PC-3 (cell line): ENCODE measurements around the gene FPR2. TPM values are rescaled to one million over a fixed set of nuclear protein-coding genes. Genes with fewer than 3 reads are reported as not detected.

Experiments used
- ATAC-seq: fragments of 200-7000 bp; cut with Tn5 transposase; 2 replicates; pipeline ENCODE4 v1.9.1; 2020; ENCODE audit warnings: mild to moderate bottlenecking, moderate library complexity
- BruUV-seq: library from RNA; stranded (reverse); fragments of 400-500 nt; replicated peaks from 2 replicates; lab custom pipeline; 2021; lab: Mats Ljungman, UMichigan
- CTCF ChIA-PET: fragments of 300-600 bp; sonication (Branson Sonifier 250); formaldehyde crosslinking; loops from one replicate; lab custom pipeline; 2022; ENCODE audit warnings: antibody characterized with exemption; lab: Charles Lee
- POLR2A ChIA-PET: fragments of 300-600 bp; sonication (Branson Sonifier 250); formaldehyde crosslinking; loops from one replicate; lab custom pipeline; 2022; ENCODE audit warnings: antibody characterized with exemption; ENCODE audit not compliant: unreplicated experiment; lab: Charles Lee
- DNase-seq: peaks from one replicate; pipeline ENCODE4 v3.0.0-alpha.2; 2015
- H2AFZ ChIP-seq: fragments of 300-600 bp; sonication (generic); 2 replicates; pipeline ENCODE4 v1.6.0; 2016; ENCODE audit warnings: antibody characterized with exemption, low read length
- H3F3A ChIP-seq: fragments of 300-600 bp; sonication (generic); one replicate; pipeline ENCODE4 v1.6.0; 2017; ENCODE audit warnings: antibody characterized with exemption, low read length, control low read depth, mild to moderate bottlenecking; ENCODE audit not compliant: unreplicated experiment
- H3K27ac ChIP-seq: fragments of 300-600 bp; sonication (generic); 2 replicates; pipeline ENCODE4 v1.5.1; 2016; ENCODE audit warnings: mild to moderate bottlenecking, low read length
- H3K27me3 ChIP-seq: fragments of 300-600 bp; sonication (generic); 2 replicates; pipeline ENCODE4 v1.6.1; 2016; ENCODE audit warnings: low read length, mixed read lengths
- H3K36me3 ChIP-seq: fragments of 300-600 bp; sonication (generic); 2 replicates; pipeline ENCODE4 v1.6.1; 2016; ENCODE audit warnings: low read depth, mixed run types, low read length, mixed read lengths
- H3K4me1 ChIP-seq: fragments of 300-600 bp; sonication (generic); 2 replicates; pipeline ENCODE4 v1.5.1; 2016; ENCODE audit warnings: low read length; ENCODE audit not compliant: insufficient read depth
- H3K4me2 ChIP-seq: fragments of 300-600 bp; sonication (generic); 2 replicates; pipeline ENCODE4 v1.6.0; 2016; ENCODE audit warnings: low read length
- H3K4me3 ChIP-seq: fragments of 300-600 bp; sonication (generic); 2 replicates; pipeline ENCODE4 v1.5.1; 2016; ENCODE audit warnings: mild to moderate bottlenecking, low read length, mixed read lengths
- H3K79me2 ChIP-seq: fragments of 300-600 bp; sonication (generic); 2 replicates; pipeline ENCODE4 v1.6.1; 2017; ENCODE audit warnings: low read length, mixed read lengths
- H3K9ac ChIP-seq: fragments of 300-600 bp; sonication (generic); 2 replicates; pipeline ENCODE4 v1.6.0; 2016; ENCODE audit warnings: mild to moderate bottlenecking, low read length
- H3K9me2 ChIP-seq: fragments of 300-600 bp; sonication (generic); replicated peaks from 2 replicates; pipeline ENCODE4 v1.6.1; 2016; ENCODE audit warnings: mixed run types, low read length, mixed read lengths
- H3K9me3 ChIP-seq: fragments of 300-600 bp; sonication (generic); 2 replicates; pipeline ENCODE4 v1.6.1; 2016; ENCODE audit warnings: low read length, mixed read lengths
- H4K20me1 ChIP-seq: fragments of 300-600 bp; sonication (generic); 2 replicates; pipeline ENCODE4 v1.6.1; 2016; ENCODE audit warnings: low read length, mixed read lengths
- EZH2 ChIP-seq: fragments of 300-600 bp; sonication (generic); IDR thresholded peaks from one replicate; pipeline ENCODE4 v1.6.1; 2017; ENCODE audit warnings: antibody characterized with exemption, mild to moderate bottlenecking, low read length; ENCODE audit not compliant: unreplicated experiment
- EZH2phosphoT487 ChIP-seq: fragments of 300-600 bp; sonication (generic); IDR thresholded peaks from 2 replicates; pipeline ENCODE4 v1.6.1; 2018; ENCODE audit warnings: mild to moderate bottlenecking, antibody characterized with exemption, low read length, borderline replicate concordance
- intact Hi-C: fragments of 100-400 bp; cut with micrococcal nuclease; formaldehyde crosslinking; loops from 2 replicates; pipeline ENCODE4 v1.9.0; 2023
- total RNA-seq: library from RNA; depleted of rRNA; stranded (reverse); fragments of >200 nt; gene quantifications from 2 replicates; pipeline ENCODE4 v1.2.3, GENCODE V29; 2014
- TF ChIP-seq, protein P1 (sequence below): fragments of 300-600 bp; sonication (generic); conservative IDR thresholded peaks from 2 replicates; pipeline ENCODE4 v1.5.1; 2017; ENCODE audit warnings: antibody characterized with exemption, low read depth, mild to moderate bottlenecking, low read length

The FPR2 gene
- total RNA-seq, 1 experiment from 2014 or later, result not detected

- no peaks in the 10 kb centered on the region for H3F3A ChIP-seq
- ChIA-PET CTCF (no interaction called here), POLR2A (no interaction called here)
- H3K9me2 ChIP-seq, result no peaks in the 10 kb centered on the region
- DNase-seq (no peak), ATAC-seq (no peak)
- BruUV-seq, result no TSS peak
- no peak overlapping the region for H3K27ac ChIP-seq
- TF ChIP-seq, protein P1, sequence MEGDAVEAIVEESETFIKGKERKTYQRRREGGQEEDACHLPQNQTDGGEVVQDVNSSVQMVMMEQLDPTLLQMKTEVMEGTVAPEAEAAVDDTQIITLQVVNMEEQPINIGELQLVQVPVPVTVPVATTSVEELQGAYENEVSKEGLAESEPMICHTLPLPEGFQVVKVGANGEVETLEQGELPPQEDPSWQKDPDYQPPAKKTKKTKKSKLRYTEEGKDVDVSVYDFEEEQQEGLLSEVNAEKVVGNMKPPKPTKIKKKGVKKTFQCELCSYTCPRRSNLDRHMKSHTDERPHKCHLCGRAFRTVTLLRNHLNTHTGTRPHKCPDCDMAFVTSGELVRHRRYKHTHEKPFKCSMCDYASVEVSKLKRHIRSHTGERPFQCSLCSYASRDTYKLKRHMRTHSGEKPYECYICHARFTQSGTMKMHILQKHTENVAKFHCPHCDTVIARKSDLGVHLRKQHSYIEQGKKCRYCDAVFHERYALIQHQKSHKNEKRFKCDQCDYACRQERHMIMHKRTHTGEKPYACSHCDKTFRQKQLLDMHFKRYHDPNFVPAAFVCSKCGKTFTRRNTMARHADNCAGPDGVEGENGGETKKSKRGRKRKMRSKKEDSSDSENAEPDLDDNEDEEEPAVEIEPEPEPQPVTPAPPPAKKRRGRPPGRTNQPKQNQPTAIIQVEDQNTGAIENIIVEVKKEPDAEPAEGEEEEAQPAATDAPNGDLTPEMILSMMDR, result no peak
- TF ChIP-seq EZH2phosphoT487, result no peak
- TF ChIP-seq EZH2, result no peak
- peaks cover 3% of the 10 kb centered on the region; the same call in 1 of the 2 replicates for H3K27me3 ChIP-seq
- H3K36me3 ChIP-seq, result no peaks in the 10 kb centered on the region
- intact Hi-C loops, result no loop called here
- no peak overlapping the region for H3K4me2 ChIP-seq
- H3K79me2 ChIP-seq, result no peaks in the 10 kb centered on the region
- no peaks in the 10 kb centered on the region for H3K4me1 ChIP-seq
- no peak overlapping the region for H3K9ac ChIP-seq
- H3K4me3 ChIP-seq, result no peak overlapping the region
- H3K9me3 ChIP-seq, result no peaks in the 10 kb centered on the region
- no peak overlapping the region for H2AFZ ChIP-seq
- no peaks in the 10 kb centered on the region for H4K20me1 ChIP-seq
Observed at GRCh38 chr19:51715850-51716249, 45.1 kb upstream of the FPR2 start.

- no TSS peak for BruUV-seq
- Histone ChIP-seq H3K9me2 (no peaks in the 10 kb centered on the region), H3K27me3 (peaks cover 8% of the 10 kb centered on the region; the same call in 1 of the 2 replicates), H3K4me3 (no peak overlapping the region), H4K20me1 (no peaks in the 10 kb centered on the region), H3K36me3 (no peaks in the 10 kb centered on the region), H3K27ac (no peak overlapping the region), H3K9me3 (no peaks in the 10 kb centered on the region), H3K4me1 (no peaks in the 10 kb centered on the region), H3K79me2 (no peaks in the 10 kb centered on the region), H3F3A (no peaks in the 10 kb centered on the region), H2AFZ (no peak overlapping the region), H3K9ac (no peak overlapping the region), H3K4me2 (no peak overlapping the region)
- intact Hi-C loops, result no loop called here
- POLR2A ChIA-PET, result no interaction called here
- ATAC-seq, result no peak
- TF ChIP-seq EZH2, result no peak
- TF ChIP-seq EZH2phosphoT487, result no peak
- TF ChIP-seq, protein P1, result no peak
- DNase-seq, result no peak
- CTCF ChIA-PET, result no interaction called here
Observed at GRCh38 chr19:51716925-51717324, 44.1 kb upstream of the FPR2 start.

GRCh38 chr19:51719251-51719988 is 41.6 kb upstream of the FPR2 start:
- intact Hi-C loops, result no loop called here

More at GRCh38 chr19:51719251-51719988, 41.6 kb upstream of the FPR2 start:
- ChIA-PET POLR2A (no interaction called here), CTCF (no interaction called here)
- peaks cover 23% of the 10 kb centered on the region for H3K27me3 ChIP-seq
- TF ChIP-seq EZH2, result no peak
- no peak for TF ChIP-seq EZH2phosphoT487
- TF ChIP-seq, protein P1, result no peak
- H4K20me1 ChIP-seq, result no peaks in the 10 kb centered on the region
- H3K27ac ChIP-seq, result no peak overlapping the region
- no peak overlapping the region for H2AFZ ChIP-seq
- no peaks in the 10 kb centered on the region for H3K9me2 ChIP-seq
- H3F3A ChIP-seq, result no peaks in the 10 kb centered on the region
- BruUV-seq, result no TSS peak
- no peaks in the 10 kb centered on the region for H3K4me1 ChIP-seq
- ATAC-seq (no peak), DNase-seq (no peak)
- H3K9ac ChIP-seq, result no peak overlapping the region
- no peaks in the 10 kb centered on the region for H3K36me3 ChIP-seq
- no peak overlapping the region for H3K4me3 ChIP-seq
- H3K79me2 ChIP-seq, result no peaks in the 10 kb centered on the region
- no peak overlapping the region for H3K4me2 ChIP-seq
- no peaks in the 10 kb centered on the region for H3K9me3 ChIP-seq
